ENCODE data around the gene C5orf58. TPM values are rescaled to one million over a fixed set of nuclear protein-coding genes. Genes with fewer than 3 reads are reported as not detected.

The C5orf58 gene
- total RNA-seq, 1 donor from 2014 or later, result not detected

GRCh38 chr5:170270293-170271069 is 37.7 kb downstream of the C5orf58 start:
- ATAC-seq (no peak), DNase-seq (no peak)
- intact Hi-C loops (cut with micrococcal nuclease), result no loop called here

GRCh38 chr5:170273968-170274710 is 41.4 kb downstream of the C5orf58 start:
- peak; percentile 44 for ATAC-seq
- intact Hi-C loops (cut with micrococcal nuclease), result no loop called here
- peak; percentile 47 for DNase-seq

DNA sequence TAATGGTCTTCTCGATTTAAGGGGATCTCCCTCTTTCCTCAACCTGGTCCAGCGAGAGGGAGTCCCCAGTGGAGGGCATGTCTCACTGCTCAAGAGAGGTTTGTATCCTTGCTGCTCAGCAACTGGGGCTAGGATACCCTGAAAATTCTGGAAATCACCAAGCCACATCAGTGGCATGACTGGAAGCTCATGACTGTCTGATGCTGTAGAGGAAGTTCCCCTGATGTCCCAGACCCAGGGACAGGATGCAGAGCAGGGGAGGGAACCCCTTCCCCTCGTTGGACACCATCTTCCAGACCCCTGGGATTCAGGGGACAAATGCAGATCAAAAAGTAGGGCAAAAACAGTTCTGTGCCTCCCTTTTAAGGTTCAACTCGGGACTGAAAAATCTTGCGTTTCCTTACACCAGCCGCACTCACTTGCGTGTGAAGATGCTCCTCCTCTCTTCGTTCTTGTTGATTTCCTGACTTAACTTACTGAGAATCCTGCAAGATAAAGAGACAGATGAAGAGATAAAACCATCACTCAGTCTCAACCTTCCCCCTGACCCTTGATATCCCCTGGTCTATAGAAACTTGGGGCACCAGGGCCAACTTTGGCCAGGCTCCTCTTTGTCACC is 42.7 kb downstream of the C5orf58 start:
- intact Hi-C loops (cut with micrococcal nuclease), result no loop called here
- no peak for DNase-seq

DNA sequence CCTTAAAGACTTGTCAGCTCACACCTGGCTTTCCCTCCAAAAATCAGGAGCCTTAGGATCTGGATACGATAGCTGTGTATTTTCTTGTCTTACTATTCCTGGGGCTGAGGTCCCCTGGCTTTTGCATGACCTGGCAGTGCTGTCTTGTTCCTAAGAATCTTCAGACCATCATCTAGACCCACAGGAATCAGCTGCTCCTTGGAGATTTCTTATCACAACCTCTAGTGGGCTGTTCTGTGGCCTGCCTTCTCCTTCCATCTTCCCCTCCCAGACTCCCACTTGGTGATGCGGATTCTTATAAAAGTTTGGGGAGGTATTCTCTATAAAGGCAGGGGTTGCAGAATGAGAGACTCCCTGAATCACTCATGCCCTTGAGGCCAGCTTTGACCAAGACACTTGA is 43.4 kb downstream of the C5orf58 start:
- ATAC-seq (no peak), DNase-seq (no peak)
- intact Hi-C loops (cut with micrococcal nuclease), result no loop called here

More for the DNA sequence above, 42.7 kb downstream of the C5orf58 start:
- no peak for ATAC-seq

GRCh38 chr5:170277867-170278281 is 45.1 kb downstream of the C5orf58 start:
- intact Hi-C loops (cut with micrococcal nuclease), result no loop called here
- ATAC-seq (no peak), DNase-seq (no peak)

- intact Hi-C loops (cut with micrococcal nuclease), result no loop called here
- peak; percentile 56 for ATAC-seq
- DNase-seq, result peak; percentile 54
Observed at GRCh38 chr5:170278611-170279458, 46.0 kb downstream of the C5orf58 start.

DNA sequence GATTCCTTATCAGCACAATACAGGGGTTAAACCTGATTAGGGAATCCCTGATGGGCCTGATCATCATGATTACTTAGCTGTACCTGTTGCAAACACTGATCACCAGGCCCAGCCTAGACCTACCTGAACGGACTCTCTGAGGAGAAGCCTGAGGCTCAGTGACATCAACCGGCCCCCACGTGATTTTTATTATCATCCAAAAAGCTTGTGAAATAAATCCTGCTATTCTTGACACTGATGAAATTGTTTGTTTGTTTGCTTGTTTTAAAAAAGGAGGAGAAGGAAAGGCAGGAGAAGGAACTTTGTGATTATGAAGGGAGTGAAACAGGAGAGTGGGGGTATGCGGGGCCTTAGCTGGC is 46.7 kb downstream of the C5orf58 start:
- intact Hi-C loops (cut with micrococcal nuclease), result no loop called here
- ATAC-seq, result no peak

DNA sequence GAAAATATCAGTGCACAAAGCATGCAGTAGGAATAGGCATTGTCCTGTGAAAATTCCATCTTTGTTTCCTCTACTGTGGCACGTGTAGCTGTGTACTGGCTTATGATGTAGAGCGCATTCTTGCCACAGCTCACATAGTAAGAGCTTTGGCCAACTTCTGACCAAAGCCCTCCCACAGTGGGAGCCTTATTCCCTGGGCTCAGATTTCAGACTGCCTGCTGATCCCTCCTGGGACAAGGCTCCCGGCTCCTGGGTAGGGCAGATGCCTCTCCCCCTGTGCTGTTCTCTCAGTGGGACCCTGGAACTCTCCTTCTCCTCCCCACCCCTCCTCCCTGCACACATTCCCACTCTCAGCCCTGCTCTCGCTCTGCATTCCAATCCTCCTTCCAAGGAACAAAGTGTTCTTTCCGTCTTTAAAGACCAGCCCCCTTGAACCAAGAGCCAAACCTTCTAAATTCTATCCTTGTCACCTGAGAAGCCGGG is 47.3 kb downstream of the C5orf58 start:
- DNase-seq (no peak), ATAC-seq (peak; percentile 76)
- intact Hi-C loops (cut with micrococcal nuclease), result no loop called here

More for the DNA sequence above, 46.7 kb downstream of the C5orf58 start:
- no peak for DNase-seq

- ATAC-seq, result no peak
- intact Hi-C loops (cut with micrococcal nuclease), result no loop called here
- DNase-seq, result no peak
Observed at GRCh38 chr5:170283296-170283695, 50.5 kb downstream of the C5orf58 start.

DNA sequence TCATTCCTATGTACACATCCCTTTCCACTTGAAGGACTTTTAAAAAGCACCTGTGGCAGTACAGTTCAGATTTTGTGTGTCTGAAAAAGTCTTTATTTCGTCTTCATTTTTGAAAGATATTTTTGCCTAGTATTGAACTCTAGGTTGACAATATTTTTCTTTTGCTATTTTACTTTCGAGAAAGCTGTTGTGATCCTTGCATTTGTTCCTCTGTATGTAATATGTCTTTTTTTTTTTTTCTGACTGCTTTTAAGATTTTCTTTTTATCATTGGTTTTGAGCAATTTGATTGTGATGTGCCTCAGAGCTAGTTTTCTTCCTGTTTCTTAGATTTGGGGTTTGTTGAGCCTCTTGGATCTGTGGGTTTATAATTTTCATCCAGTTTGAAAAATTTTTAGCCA is 51.4 kb downstream of the C5orf58 start:
- DNase-seq (no peak), ATAC-seq (no peak)
- intact Hi-C loops (cut with micrococcal nuclease), result no loop called here

DNA sequence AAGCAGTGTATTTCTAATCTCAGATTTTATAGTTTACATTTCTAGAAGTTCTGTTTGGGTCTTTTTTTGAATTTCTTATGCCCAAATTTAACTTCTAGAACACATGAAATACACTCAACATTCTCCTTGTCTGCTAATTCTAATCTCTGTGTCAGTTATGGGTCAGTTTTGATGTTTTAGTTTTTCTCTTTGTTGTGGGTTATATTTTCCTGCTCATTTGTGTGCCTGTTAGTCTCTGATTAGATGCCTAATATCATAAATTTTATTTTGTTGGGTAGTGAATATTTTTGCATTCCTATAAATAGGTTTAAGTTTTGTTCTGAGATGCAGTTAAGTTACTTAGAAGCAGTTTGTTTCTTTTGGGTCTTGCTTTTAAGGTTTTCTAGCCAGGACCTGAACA is 52.4 kb downstream of the C5orf58 start:
- ATAC-seq (no peak), DNase-seq (no peak)
- intact Hi-C loops (cut with micrococcal nuclease), result no loop called here

- intact Hi-C loops (cut with micrococcal nuclease), result no loop called here
- ATAC-seq (no peak), DNase-seq (no peak)
Observed at GRCh38 chr5:170286386-170286925, 53.7 kb downstream of the C5orf58 start.

GRCh38 chr5:170287532-170287931 is 54.7 kb downstream of the C5orf58 start:
- ATAC-seq, result peak; percentile 86
- DNase-seq, result peak; percentile 54
- intact Hi-C loops (cut with micrococcal nuclease), result no loop called here

- no peak for ATAC-seq
- intact Hi-C loops (cut with micrococcal nuclease), result no loop called here
- no peak for DNase-seq
Observed at GRCh38 chr5:170288151-170288550, 55.4 kb downstream of the C5orf58 start.

- no peak for DNase-seq
- no peak for ATAC-seq
- intact Hi-C loops (cut with micrococcal nuclease), result no loop called here
Observed at GRCh38 chr5:170288551-170288950, 55.8 kb downstream of the C5orf58 start.

DNA sequence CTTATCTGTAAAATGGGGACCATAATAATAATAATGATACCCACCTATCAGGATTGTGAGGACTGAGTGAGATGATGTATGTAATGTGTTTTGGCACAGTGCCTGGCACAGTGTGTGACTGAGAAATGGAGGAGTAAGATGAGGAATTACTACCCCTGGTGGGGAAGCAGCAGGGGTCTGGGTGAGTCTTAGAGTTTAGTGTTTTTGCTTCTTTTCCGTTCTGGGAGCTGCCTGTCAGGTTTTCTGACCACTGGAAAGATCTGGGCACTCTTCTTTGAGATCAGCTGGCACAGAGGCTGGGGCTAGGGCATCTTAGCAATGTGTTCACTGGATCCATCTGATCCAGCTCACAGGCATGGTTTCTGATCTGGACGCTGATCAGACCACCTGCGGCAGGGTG is 56.3 kb downstream of the C5orf58 start:
- intact Hi-C loops (cut with micrococcal nuclease), result no loop called here
- ATAC-seq (no peak), DNase-seq (no peak)

GRCh38 chr5:170289764-170290163 is 57.0 kb downstream of the C5orf58 start:
- ATAC-seq, result peak; percentile 87
- intact Hi-C loops (cut with micrococcal nuclease), result no loop called here
- peak; percentile 73 for DNase-seq

GRCh38 chr5:170290498-170290897 is 57.7 kb downstream of the C5orf58 start:
- DNase-seq, result no peak
- intact Hi-C loops (cut with micrococcal nuclease), result no loop called here
- ATAC-seq, result no peak
